A549 (cell line): ENCODE results near the gene KIFAP3. TPM values are rescaled to one million over a fixed set of nuclear protein-coding genes. Genes with fewer than 3 reads are reported as not detected.

ENCODE experiments used
- ATAC-seq, 2 experiments: fragments of 200-7000 bp in 1 of 2; fragments of >200 bp in 1 of 2; cut with Nextera tagmentation in 1 of 2; cut with Tn5 transposase in 1 of 2; 3 replicates each; pipeline versions ENCODE4 v1.8.0 to v1.9.1; 2018 to 2020; ENCODE audit warnings: mild to moderate bottlenecking in 1 of 2, moderate library complexity in 1 of 2
- CTCF ChIA-PET: fragments of 300-600 bp; sonication (Branson Sonifier 250); formaldehyde crosslinking; extraction: SDS; loops from one replicate; lab custom pipeline; 2021; ENCODE audit warnings: antibody characterized with exemption, inconsistent platforms; lab: Yijun Ruan, JAX
- POLR2A ChIA-PET: fragments of 350-600 bp; formaldehyde crosslinking; extraction: SDS; loops from one replicate; lab custom pipeline; 2021; ENCODE audit warnings: antibody characterized with exemption, inconsistent platforms; lab: Yijun Ruan, JAX
- DNase-seq, 2 experiments: peaks; one replicate each; pipeline versions ENCODE4 v3.0.0 to v3.0.0-alpha.2; 2011 to 2016; ENCODE audit warnings: low read depth in 1 of 2, low spot score in 1 of 2
- FAIRE-seq: peaks from 2 replicates; lab custom pipeline; 2011; peaks lifted over from hg19 to GRCh38; lab: Jason Lieb, UNC
- H3K27ac ChIP-seq, 2 experiments: fragments of >200 bp; sonication (Bioruptor Twin); formaldehyde crosslinking; 3 replicates each; pipeline ENCODE4 v1.5.1; 2016 to 2017
- H3K4me1 ChIP-seq: fragments of >200 bp; sonication (Bioruptor Twin); formaldehyde crosslinking; 3 replicates; pipeline ENCODE4 v1.6.1; 2016
- H3K4me2 ChIP-seq: fragments of >200 bp; sonication (Bioruptor Twin); formaldehyde crosslinking; 3 replicates; pipeline ENCODE4 v1.6.1; 2016
- H3K4me3 ChIP-seq: fragments of >200 bp; sonication (Bioruptor Twin); formaldehyde crosslinking; 3 replicates; pipeline ENCODE4 v1.5.1; 2016
- H3K9me3 ChIP-seq: fragments of >200 bp; sonication (Bioruptor Twin); formaldehyde crosslinking; 3 replicates; pipeline ENCODE4 v1.6.1; 2016
- ATOH8 ChIP-seq: fragments of 250-450 bp; sonication (Bioruptor Pico); IDR thresholded peaks from 2 replicates; pipeline ENCODE4 v1.5.0; 2020; ENCODE audit warnings: low read depth, mild to moderate bottlenecking, moderate library complexity
- BHLHE40 ChIP-seq: IDR thresholded peaks from 2 replicates; pipeline ENCODE4 v1.6.1; 2012; ENCODE audit warnings: low read depth, low read length, inconsistent platforms
- CTCF ChIP-seq: fragments of >200 bp; sonication (Bioruptor Twin); formaldehyde crosslinking; IDR thresholded peaks from 3 replicates; pipeline ENCODE4 v1.5.1; 2016
- EHF ChIP-seq: fragments of 250-450 bp; sonication (Bioruptor Pico); IDR thresholded peaks from 2 replicates; pipeline ENCODE4 v1.5.0; 2020; ENCODE audit warnings: mild to moderate bottlenecking
- ESRRA ChIP-seq: fragments of 150-350 bp; IDR thresholded peaks from 2 replicates; pipeline ENCODE4 v1.6.1; 2014; ENCODE audit warnings: mild to moderate bottlenecking, low read length, borderline replicate concordance
- FOSB ChIP-seq: fragments of 250-450 bp; sonication (Bioruptor Pico); IDR thresholded peaks from 2 replicates; pipeline ENCODE4 v1.5.0; 2020; ENCODE audit warnings: mild to moderate bottlenecking, moderate library complexity
- HEYL ChIP-seq: fragments of 250-450 bp; sonication (Bioruptor Pico); IDR thresholded peaks from 2 replicates; pipeline ENCODE4 v1.8.0; 2021; ENCODE audit warnings: mild to moderate bottlenecking, moderate library complexity
- HOXB5 ChIP-seq: fragments of 250-450 bp; sonication (Bioruptor Pico); IDR thresholded peaks from 2 replicates; pipeline ENCODE4 v1.5.0; 2020; ENCODE audit warnings: mild to moderate bottlenecking, moderate library complexity
- JUN ChIP-seq, 2 experiments: fragments of >200 bp; sonication (Bioruptor Twin); formaldehyde crosslinking; IDR thresholded peaks; 2 replicates in 1 of 2; 3 replicates in 1 of 2; pipeline ENCODE4 v1.6.1; 2016 to 2017
- JUNB ChIP-seq: fragments of >200 bp; sonication (Bioruptor Twin); formaldehyde crosslinking; IDR thresholded peaks from 2 replicates; pipeline ENCODE4 v1.6.1; 2016
- KDM5A ChIP-seq: fragments of 200-600 bp; sonication (generic); IDR thresholded peaks from 2 replicates; pipeline ENCODE4 v1.6.1; 2016; ENCODE audit warnings: antibody characterized with exemption, mild to moderate bottlenecking
- NFE2L2 ChIP-seq: fragments of 150-350 bp; conservative IDR thresholded peaks from 2 replicates; pipeline ENCODE4 v1.6.1; 2014; ENCODE audit warnings: low read length
- NR3C1 ChIP-seq: fragments of >200 bp; sonication (Bioruptor Twin); formaldehyde crosslinking; IDR thresholded peaks from 3 replicates; pipeline ENCODE4 v1.6.1; 2017
- PBX3 ChIP-seq: IDR thresholded peaks from 2 replicates; pipeline ENCODE4 v1.6.1; 2012
- RARB ChIP-seq: fragments of 250-450 bp; sonication (Bioruptor Pico); IDR thresholded peaks from 2 replicates; pipeline ENCODE4 v1.8.0; 2021; ENCODE audit warnings: mild to moderate bottlenecking, moderate library complexity
- RFX5 ChIP-seq: fragments of 450-650 bp; IDR thresholded peaks from 2 replicates; pipeline ENCODE4 v1.7.1; 2014; ENCODE audit warnings: antibody characterized with exemption, mild to moderate bottlenecking, moderate library complexity
- TFCP2L1 ChIP-seq: fragments of 250-450 bp; sonication (Bioruptor Pico); IDR thresholded peaks from 2 replicates; pipeline ENCODE4 v1.5.0; 2021; ENCODE audit warnings: mild to moderate bottlenecking
- TP53 ChIP-seq: fragments of 250-450 bp; sonication (Bioruptor Pico); IDR thresholded peaks from 2 replicates; pipeline ENCODE4 v1.5.0; 2021; ENCODE audit warnings: mild to moderate bottlenecking, moderate library complexity
- WGBS: methylation state at CpG from one replicate; pipeline ENCODE4 v1.1.6; 2017; ENCODE audit errors: missing lambda C conversion rate; 5-methylcytosine and 5-hydroxymethylcytosine counted together
- polyA plus RNA-seq, 4 experiments: library from polyadenylated mRNA; depleted of rRNA in 3 of 4; stranded (reverse); fragments of >200 nt; fragmentation: RNase III in 1 of 4; extraction: RNeasy Plus Mini Kit Qiagen cat#74134 plus additional on column Dnase treatment in 1 of 4; gene quantifications; 2 replicates in 3 of 4; 3 replicates in 1 of 4; pipeline ENCODE4 v1.2.3, GENCODE V29; 2011 to 2017
- TF ChIP-seq, protein P1 (sequence below): fragments of 250-450 bp; sonication (Bioruptor Pico); IDR thresholded peaks from 2 replicates; pipeline ENCODE4 v1.5.0; 2021; ENCODE audit warnings: mild to moderate bottlenecking, moderate library complexity, borderline replicate concordance
- TF ChIP-seq, protein P2 (sequence below): fragments of >200 bp; sonication (Bioruptor Twin); formaldehyde crosslinking; IDR thresholded peaks from 3 replicates; pipeline ENCODE4 v1.6.1; 2016

Gene KIFAP3
- polyA plus RNA-seq, 2 of the 4 experiments (the other 2 are of a cell fraction), result 11.7 to 19.0 TPM

GRCh38 chr1:169899519-169900217 lies 174.8 kb downstream of the KIFAP3 start:
- no peak overlapping the region for H3K27ac ChIP-seq
- FAIRE-seq, result no peak
- ATAC-seq, result no peak
- POLR2A ChIA-PET, result no interaction called here
- H3K4me1 ChIP-seq, result no peaks in the 10 kb centered on the region
- no peak for TF ChIP-seq CTCF
- TF ChIP-seq, protein P1, sequence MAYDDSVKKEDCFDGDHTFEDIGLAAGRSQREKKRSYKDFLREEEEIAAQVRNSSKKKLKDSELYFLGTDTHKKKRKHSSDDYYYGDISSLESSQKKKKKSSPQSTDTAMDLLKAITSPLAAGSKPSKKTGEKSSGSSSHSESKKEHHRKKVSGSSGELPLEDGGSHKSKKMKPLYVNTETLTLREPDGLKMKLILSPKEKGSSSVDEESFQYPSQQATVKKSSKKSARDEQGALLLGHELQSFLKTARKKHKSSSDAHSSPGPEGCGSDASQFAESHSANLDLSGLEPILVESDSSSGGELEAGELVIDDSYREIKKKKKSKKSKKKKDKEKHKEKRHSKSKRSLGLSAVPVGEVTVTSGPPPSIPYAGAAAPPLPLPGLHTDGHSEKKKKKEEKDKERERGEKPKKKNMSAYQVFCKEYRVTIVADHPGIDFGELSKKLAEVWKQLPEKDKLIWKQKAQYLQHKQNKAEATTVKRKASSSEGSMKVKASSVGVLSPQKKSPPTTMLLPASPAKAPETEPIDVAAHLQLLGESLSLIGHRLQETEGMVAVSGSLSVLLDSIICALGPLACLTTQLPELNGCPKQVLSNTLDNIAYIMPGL, result no peak
- no peak for TF ChIP-seq NR3C1
- CTCF ChIA-PET, result no interaction called here
- WGBS, result 54% methylated on average over 4 of the region's 4 CpGs
- no peak for DNase-seq
- no peak overlapping the region for H3K4me3 ChIP-seq
- H3K4me2 ChIP-seq, result no peak overlapping the region
- H3K9me3 ChIP-seq, result no peaks in the 10 kb centered on the region

DNA sequence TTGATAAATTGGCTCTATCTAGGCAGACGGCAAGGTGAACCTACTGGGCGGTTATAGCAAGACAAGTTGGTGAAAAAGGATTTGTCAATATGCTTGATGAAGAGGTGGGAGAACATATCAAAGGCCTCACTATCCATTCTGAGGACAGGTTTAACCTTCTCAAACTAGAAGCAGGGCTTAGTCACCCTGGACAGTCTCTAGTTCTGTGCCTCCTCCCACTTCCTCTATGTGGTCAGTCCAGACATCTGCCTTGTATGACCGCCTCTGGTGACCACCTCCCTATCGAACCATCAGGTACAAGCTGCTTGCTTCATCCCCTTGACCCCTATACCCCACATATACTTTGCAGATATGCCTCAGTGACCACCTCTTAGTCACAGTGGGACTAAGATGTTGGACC lies 178.5 kb downstream of the KIFAP3 start:
- no peak overlapping the region for H3K4me3 ChIP-seq
- no peak overlapping the region for H3K27ac ChIP-seq
- ATAC-seq, result no peak
- CTCF ChIA-PET, result no interaction called here
- POLR2A ChIA-PET, result no interaction called here
- no peak overlapping the region for H3K4me2 ChIP-seq
- no peak for FAIRE-seq
- H3K4me1 ChIP-seq, result peaks cover 16% of the 10 kb centered on the region
- TF ChIP-seq NR3C1, result no peak
- no peak for TF ChIP-seq ESRRA
- TF ChIP-seq ATOH8 (CRISPR knock-in tag), result no peak
- TF ChIP-seq KDM5A, result no peak
- no peak for TF ChIP-seq TP53 (CRISPR knock-in tag)
- TF ChIP-seq RARB (CRISPR knock-in tag), result no peak
- TF ChIP-seq NFE2L2, result no peak
- TF ChIP-seq HEYL, result no peak
- no peak for TF ChIP-seq JUN (IDR thresholded peaks at IDR 0.05)
- no peak for TF ChIP-seq EHF (CRISPR knock-in tag)
- TF ChIP-seq RFX5, result no peak
- no peak for TF ChIP-seq JUNB
- no peak for TF ChIP-seq PBX3
- TF ChIP-seq FOSB (CRISPR knock-in tag), result no peak
- no peak for TF ChIP-seq BHLHE40
- TF ChIP-seq, protein P2, sequence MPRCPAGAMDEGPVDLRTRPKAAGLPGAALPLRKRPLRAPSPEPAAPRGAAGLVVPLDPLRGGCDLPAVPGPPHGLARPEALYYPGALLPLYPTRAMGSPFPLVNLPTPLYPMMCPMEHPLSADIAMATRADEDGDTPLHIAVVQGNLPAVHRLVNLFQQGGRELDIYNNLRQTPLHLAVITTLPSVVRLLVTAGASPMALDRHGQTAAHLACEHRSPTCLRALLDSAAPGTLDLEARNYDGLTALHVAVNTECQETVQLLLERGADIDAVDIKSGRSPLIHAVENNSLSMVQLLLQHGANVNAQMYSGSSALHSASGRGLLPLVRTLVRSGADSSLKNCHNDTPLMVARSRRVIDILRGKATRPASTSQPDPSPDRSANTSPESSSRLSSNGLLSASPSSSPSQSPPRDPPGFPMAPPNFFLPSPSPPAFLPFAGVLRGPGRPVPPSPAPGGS, result no peak
- no peak for TF ChIP-seq TFCP2L1 (CRISPR knock-in tag)
- TF ChIP-seq, protein P1, result no peak
- TF ChIP-seq HOXB5 (CRISPR knock-in tag), result no peak
- H3K9me3 ChIP-seq, result no peaks in the 10 kb centered on the region
- DNase-seq, result no peak
- 80% methylated on average over 4 of the region's 4 CpGs for WGBS
